CD4-positive, CD25-positive, alpha-beta regulatory T cell (primary cell): Measurements from ENCODE around the gene PARP6. TPM values are rescaled to one million over a fixed set of nuclear protein-coding genes. Genes with fewer than 3 reads are reported as not detected.

Experiments
- ATAC-seq, 2 donors: fragments of 150-1000 bp; cut with Tn5 transposase; one replicate each; pipeline ENCODE4 v1.10.0; 2021; ENCODE audit warnings: low read depth in 2 of 2, moderate number of reproducible peaks in 2 of 2, moderate library complexity in 1 of 2
- DNase-seq, 3 donors: peaks; one replicate each; pipeline versions ENCODE4 v3.0.0 to v3.0.0-alpha.2; 2012 to 2022; ENCODE audit warnings: mixed read lengths in 1 of 3
- H3K27ac ChIP-seq: one replicate; pipeline ENCODE4 v1.7.0; 2013; ENCODE audit warnings: mild to moderate bottlenecking, low read length; ENCODE audit not compliant: insufficient read depth, poor library complexity, severe bottlenecking
- H3K27me3 ChIP-seq: one replicate; pipeline ENCODE4 v1.7.0; 2013; ENCODE audit warnings: low read length; ENCODE audit not compliant: control insufficient read depth, insufficient read depth
- H3K36me3 ChIP-seq: one replicate; pipeline ENCODE4 v1.7.0; 2013; ENCODE audit warnings: mild to moderate bottlenecking, low read length, moderate library complexity; ENCODE audit not compliant: control insufficient read depth, insufficient read depth
- H3K4me1 ChIP-seq: 2 replicates; pipeline ENCODE4 v1.7.0; 2013; ENCODE audit warnings: mild to moderate bottlenecking, low read length; ENCODE audit not compliant: insufficient read depth, control insufficient read depth, poor library complexity, severe bottlenecking
- H3K4me3 ChIP-seq: one replicate; pipeline ENCODE4 v1.7.0; 2013; ENCODE audit warnings: low read depth, mild to moderate bottlenecking, low read length, moderate library complexity
- H3K9me3 ChIP-seq, 2 experiments: 1 replicate in 1 of 2; 2 replicates in 1 of 2; pipeline ENCODE4 v1.7.0; 2013; ENCODE audit warnings: low read length in 2 of 2, mild to moderate bottlenecking in 1 of 2, moderate library complexity in 1 of 2; ENCODE audit not compliant: control insufficient read depth in 2 of 2
- H3K27ac Mint-ChIP-seq, 3 donors: one replicate each; pipeline ENCODE4 v1.8.0; 2020 to 2022; ENCODE audit warnings: mild to moderate bottlenecking in 3 of 3, mixed read lengths in 3 of 3, moderate library complexity in 2 of 3
- H3K27me3 Mint-ChIP-seq: one replicate; pipeline ENCODE4 v1.8.0; 2022; ENCODE audit warnings: mild to moderate bottlenecking, mixed read lengths
- H3K36me3 Mint-ChIP-seq: one replicate; pipeline ENCODE4 v1.8.0; 2020; ENCODE audit warnings: mixed read lengths
- H3K4me1 Mint-ChIP-seq, 4 donors: one replicate each; pipeline ENCODE4 v1.8.0; 2020 to 2022; ENCODE audit warnings: mixed read lengths in 4 of 4, mild to moderate bottlenecking in 1 of 4
- H3K4me3 Mint-ChIP-seq, 4 donors: one replicate each; pipeline ENCODE4 v1.8.0; 2020 to 2022; ENCODE audit warnings: mild to moderate bottlenecking in 4 of 4, mixed read lengths in 4 of 4, moderate library complexity in 3 of 4
- H3K9me3 Mint-ChIP-seq, 7 donors: one replicate each; pipeline ENCODE4 v1.8.0; 2020 to 2022; ENCODE audit warnings: mixed read lengths in 7 of 7, mild to moderate bottlenecking in 3 of 7, moderate library complexity in 2 of 7
- polyA plus RNA-seq, 4 donors: library from polyadenylated mRNA; unstranded; fragments of 300-500 nt; fragmentation: Illumina TruSeq; gene quantifications; one replicate each; pipeline ENCODE4 v1.2.3, GENCODE V29; 2021
- total RNA-seq: library from RNA; stranded (reverse); gene quantifications from one replicate; pipeline ENCODE4 v1.2.3, GENCODE V29; 2022

Gene PARP6, protein sequence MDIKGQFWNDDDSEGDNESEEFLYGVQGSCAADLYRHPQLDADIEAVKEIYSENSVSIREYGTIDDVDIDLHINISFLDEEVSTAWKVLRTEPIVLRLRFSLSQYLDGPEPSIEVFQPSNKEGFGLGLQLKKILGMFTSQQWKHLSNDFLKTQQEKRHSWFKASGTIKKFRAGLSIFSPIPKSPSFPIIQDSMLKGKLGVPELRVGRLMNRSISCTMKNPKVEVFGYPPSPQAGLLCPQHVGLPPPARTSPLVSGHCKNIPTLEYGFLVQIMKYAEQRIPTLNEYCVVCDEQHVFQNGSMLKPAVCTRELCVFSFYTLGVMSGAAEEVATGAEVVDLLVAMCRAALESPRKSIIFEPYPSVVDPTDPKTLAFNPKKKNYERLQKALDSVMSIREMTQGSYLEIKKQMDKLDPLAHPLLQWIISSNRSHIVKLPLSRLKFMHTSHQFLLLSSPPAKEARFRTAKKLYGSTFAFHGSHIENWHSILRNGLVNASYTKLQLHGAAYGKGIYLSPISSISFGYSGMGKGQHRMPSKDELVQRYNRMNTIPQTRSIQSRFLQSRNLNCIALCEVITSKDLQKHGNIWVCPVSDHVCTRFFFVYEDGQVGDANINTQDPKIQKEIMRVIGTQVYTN
- total RNA-seq (101 TPM), polyA plus RNA-seq (10 to 100 TPM; 14.5 to 19.2 (median 16.0) TPM)

DNA sequence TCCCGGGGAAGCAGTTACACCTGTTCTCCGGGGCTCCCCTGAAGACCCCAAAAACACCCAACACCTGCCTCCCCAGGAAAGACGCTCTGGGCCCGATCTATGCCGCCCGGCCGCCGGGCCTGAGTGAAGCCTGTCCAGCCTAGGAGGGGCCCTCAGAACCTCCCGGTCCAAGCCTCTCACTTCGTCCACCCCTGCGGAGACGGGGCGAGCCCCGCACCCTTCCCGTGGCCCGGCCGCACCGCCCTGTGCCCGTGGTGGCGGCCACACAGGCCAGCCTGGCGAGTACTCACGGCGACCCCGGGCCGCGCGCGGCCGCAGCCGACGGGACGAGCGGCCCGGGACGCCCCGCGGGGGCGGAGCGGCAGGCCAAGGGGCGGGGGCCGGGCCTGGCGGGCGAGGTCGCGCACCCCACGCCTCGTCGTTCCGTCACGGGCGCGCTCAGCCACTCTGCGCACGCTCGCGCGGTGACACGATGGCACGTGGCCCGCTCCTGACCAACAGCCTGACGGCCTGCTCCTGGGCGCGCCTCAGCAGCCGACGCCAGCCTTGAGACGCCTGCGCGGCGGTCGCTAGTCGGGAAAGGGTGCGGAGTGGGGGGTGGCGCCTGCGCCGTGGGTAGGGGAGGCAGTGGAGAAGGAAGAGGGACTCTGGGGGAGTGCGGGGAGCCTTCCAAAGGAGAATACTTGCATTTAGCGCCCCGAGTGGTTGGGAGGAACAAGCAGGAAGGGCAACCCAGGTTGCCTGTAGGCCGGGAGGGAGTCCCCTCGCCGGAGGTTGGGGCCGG lies at the start of gene PARP6:
Gene PARP6, minus strand, starts transcription at position 342 of the 784 bp plus-strand sequence. CDS start 5,077 bp downstream, outside the sequence.
- Mint-ChIP-seq H3K9me3 (no peaks in the 10 kb centered on the region), H3K27ac (peak within 1 kb of the TSS; percentile 90 to 96 (median 96)), H3K36me3 (no peaks in the 10 kb centered on the region), H3K4me3 (peak within 1 kb of the TSS; percentile 87 to 96 (median 90)), H3K27me3 (no peaks in the 10 kb centered on the region), H3K4me1 (peaks cover 6 to 46% (median 29%) of the 10 kb centered on the region in 4 donors)
- H3K4me3 ChIP-seq, result peak within 1 kb of the TSS; percentile 78
- H3K27ac ChIP-seq, result peak within 1 kb of the TSS; percentile 85
- no peaks in the 10 kb centered on the region for H3K9me3 ChIP-seq
- no peaks in the 10 kb centered on the region for H3K27me3 ChIP-seq
- ATAC-seq, result peak; percentile 95 to 96
- DNase-seq, result peak; percentile 97 to 98 (median 98)
- peaks cover 20% of the 10 kb centered on the region for H3K4me1 ChIP-seq
- peaks cover 9% of the 10 kb centered on the region for H3K36me3 ChIP-seq

DNA sequence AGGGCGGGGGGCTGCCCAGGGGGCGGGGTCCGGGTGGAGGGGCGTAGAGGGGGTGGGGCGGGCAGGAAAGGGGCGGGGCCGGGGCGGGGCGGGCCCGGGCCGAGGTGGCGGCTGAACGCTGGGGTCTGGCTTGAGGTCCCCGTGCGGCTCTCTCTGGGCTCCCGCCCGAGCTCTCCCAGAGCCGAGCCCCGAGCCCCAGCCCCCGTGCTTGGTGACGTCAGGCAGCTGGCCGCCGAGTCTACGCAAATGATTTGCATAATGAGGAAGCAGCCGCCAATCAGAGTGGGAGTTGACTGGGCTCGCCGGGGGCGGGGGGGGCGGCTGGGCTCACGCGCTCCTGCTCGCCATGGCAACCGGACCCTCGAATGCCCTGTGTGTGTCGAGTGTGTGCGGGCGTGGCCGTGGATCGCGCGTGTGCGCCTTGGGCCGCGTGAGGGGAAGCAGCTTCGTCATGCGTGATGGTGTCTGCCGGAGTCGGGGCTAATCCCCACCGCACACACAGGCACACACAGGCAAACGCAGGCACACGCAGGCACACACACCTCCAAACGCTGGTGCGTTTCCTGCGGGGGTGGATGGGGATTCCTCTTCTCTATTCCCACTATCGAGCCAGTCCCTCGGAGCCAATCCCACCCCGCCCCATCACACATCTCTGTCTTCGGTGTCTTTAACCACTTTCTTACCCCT lies 47.8 kb upstream of the PARP6 start, which contains the start of gene CELF6:
Gene CELF6, minus strand, starts transcription at position 173 of the 687 bp plus-strand sequence. CDS start 283 bp downstream, outside the sequence.
- Mint-ChIP-seq H3K4me3 (peak within 1 kb of the TSS; percentile 79 to 90 (median 85)), H3K4me1 (peaks cover 0 to 26% (median 18%) of the 10 kb centered on the region in 4 donors), H3K27me3 (peaks cover 14% of the 10 kb centered on the region), H3K9me3 (peaks cover 0 to 9% (median 5%) of the 10 kb centered on the region in 7 donors), H3K27ac (peak within 1 kb of the TSS; percentile 87 to 92 (median 88)), H3K36me3 (peaks cover 6% of the 10 kb centered on the region)
- H3K27ac ChIP-seq, result no peak within 1 kb of the TSS
- peak within 1 kb of the TSS; percentile 58 for H3K4me3 ChIP-seq
- no peaks in the 10 kb centered on the region for H3K36me3 ChIP-seq
- H3K27me3 ChIP-seq, result no peaks in the 10 kb centered on the region
- peak; percentile 65 to 74 for ATAC-seq
- peaks cover 9% of the 10 kb centered on the region for H3K4me1 ChIP-seq
- H3K9me3 ChIP-seq, result peaks cover 0 to 8% of the 10 kb centered on the region in 2 experiments
- peak; percentile 71 to 81 (median 73) for DNase-seq

DNA sequence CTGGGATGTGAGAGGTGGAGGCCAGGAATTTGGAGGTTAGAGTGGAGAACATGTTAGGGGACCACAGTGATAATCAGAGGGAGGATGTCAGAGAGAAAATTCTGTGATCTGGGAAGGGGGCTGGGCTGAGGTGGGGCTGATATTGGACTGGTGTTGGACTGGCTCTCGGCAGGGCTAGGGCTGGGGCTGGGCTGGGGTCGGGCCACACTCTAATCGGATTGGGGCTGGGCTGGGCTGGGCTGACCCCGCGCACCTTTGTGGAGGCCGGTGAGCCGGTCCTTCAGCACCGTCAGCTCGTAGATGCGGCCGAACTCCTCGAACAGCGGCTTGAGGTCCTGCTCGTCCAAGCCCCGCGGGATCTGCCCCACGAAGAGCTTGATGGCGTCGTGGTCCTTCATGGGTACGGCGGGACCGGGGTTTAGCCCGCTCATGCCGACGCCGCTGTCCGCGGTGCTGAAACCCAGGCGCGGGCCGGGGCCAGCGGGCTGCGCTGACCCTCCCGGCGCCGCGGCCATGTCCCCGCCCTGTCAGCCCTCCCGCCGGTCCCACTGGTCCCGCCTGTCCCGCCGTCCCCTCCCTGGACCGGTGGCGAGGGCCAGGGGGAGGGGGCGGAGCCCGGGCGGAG lies 47.1 kb upstream of the PARP6 start:
- Mint-ChIP-seq H3K4me1 (peaks cover 0 to 26% (median 18%) of the 10 kb centered on the region in 4 donors), H3K36me3 (peaks cover 3% of the 10 kb centered on the region), H3K27ac (peak overlapping the region in 1 of 3 donors; percentile 87), H3K9me3 (peaks cover 0 to 8% (median 5%) of the 10 kb centered on the region in 7 donors), H3K27me3 (peaks cover 14% of the 10 kb centered on the region), H3K4me3 (peak overlapping the region; percentile 65 to 87 (median 75))
- peak; percentile 25 to 37 for ATAC-seq
- Histone ChIP-seq H3K4me1 (peaks cover 9% of the 10 kb centered on the region), H3K36me3 (no peaks in the 10 kb centered on the region), H3K4me3 (no peak overlapping the region), H3K27ac (no peak overlapping the region), H3K9me3 (peaks cover 0 to 8% of the 10 kb centered on the region in 2 experiments), H3K27me3 (no peaks in the 10 kb centered on the region)
- peak; percentile 14 to 46 (median 43) for DNase-seq

DNA sequence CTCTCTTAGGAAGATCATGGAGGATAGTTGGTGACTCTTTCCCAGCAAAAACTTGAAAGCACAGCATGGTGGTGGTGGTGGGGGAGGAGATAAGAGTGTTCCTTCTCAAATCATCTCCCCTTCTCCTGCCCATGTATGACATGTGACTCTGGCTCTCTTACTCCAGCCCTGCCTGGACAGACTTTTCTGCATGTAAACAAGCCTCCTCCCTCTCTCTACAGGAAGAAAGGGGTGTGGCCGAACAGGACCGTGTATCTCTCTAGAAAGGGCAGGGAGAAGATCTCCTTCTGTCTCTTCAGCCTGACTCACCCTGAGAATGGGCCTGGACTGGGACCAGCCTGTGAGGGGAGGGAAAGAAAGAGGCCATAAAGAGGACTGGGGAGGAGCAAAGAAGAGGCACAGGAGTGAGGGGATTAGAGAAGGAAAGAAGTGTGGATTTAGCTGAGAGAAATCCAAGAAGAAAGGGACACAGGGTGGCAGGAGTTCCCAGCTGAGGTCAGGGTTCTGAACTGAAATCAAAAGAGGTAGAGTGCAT lies 46.1 kb upstream of the PARP6 start:
- H3K27ac Mint-ChIP-seq, result peak overlapping the region in 1 of 3 donors; percentile 4
- H3K4me1 Mint-ChIP-seq, result peaks cover 0 to 25% (median 17%) of the 10 kb centered on the region in 4 donors
- ATAC-seq (no peak), DNase-seq (peak in 1 of 3 donors; percentile 14)
- no peaks in the 10 kb centered on the region for H3K27me3 ChIP-seq
- no peak overlapping the region for H3K4me3 ChIP-seq
- H3K36me3 Mint-ChIP-seq, result no peaks in the 10 kb centered on the region
- H3K27ac ChIP-seq, result no peak overlapping the region
- H3K4me1 ChIP-seq, result peaks cover 9% of the 10 kb centered on the region
- peaks cover 14% of the 10 kb centered on the region for H3K27me3 Mint-ChIP-seq
- H3K4me3 Mint-ChIP-seq, result peak overlapping the region in 3 of 4 donors; percentile 71 to 87 (median 79)
- H3K9me3 Mint-ChIP-seq, result peaks cover 0 to 5% (median 0%) of the 10 kb centered on the region in 7 donors
- H3K36me3 ChIP-seq, result no peaks in the 10 kb centered on the region
- H3K9me3 ChIP-seq, result peaks cover 0 to 2% of the 10 kb centered on the region in 2 experiments

DNA sequence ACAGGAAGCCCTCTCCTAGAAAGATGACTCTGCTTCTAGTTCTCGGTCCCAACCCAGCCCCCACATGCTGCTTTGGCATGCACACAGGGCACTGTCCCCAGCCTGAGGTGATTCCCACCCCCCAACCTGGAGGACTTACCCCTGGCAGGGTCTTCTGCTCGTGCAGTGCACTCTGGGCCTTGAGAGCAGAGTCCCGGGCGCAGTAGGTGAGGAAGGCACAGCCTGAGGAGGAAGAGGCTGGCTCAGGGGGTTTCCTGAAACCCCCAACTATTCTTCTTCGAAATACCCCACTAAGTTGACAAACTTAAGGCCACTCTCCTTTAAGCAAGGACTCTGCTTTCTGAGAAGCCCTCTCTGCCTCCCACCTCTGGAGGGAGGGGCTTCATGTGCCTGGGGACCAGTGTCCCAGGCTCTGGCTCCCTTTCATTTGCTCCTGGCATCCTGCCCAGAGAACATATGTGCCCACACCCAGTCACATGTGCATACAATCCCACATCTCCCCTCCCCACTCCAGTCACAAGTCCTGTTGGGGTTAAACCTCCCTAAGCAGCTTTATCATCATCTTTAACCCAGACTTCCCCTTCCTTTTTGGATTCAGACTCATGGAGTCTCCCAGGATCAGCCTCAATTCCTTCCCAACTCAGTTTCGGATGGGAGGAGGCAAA lies 43.5 kb upstream of the PARP6 start:
- H3K27ac Mint-ChIP-seq, result no peak overlapping the region
- H3K4me3 ChIP-seq, result no peak overlapping the region
- DNase-seq (no peak), ATAC-seq (no peak)
- peaks cover 0 to 5% (median 0%) of the 10 kb centered on the region in 7 donors for H3K9me3 Mint-ChIP-seq
- H3K9me3 ChIP-seq, result no peaks in the 10 kb centered on the region
- no peaks in the 10 kb centered on the region for H3K36me3 ChIP-seq
- no peak overlapping the region for H3K27ac ChIP-seq
- H3K27me3 Mint-ChIP-seq, result peaks cover 13% of the 10 kb centered on the region
- no peaks in the 10 kb centered on the region for H3K36me3 Mint-ChIP-seq
- H3K27me3 ChIP-seq, result no peaks in the 10 kb centered on the region
- H3K4me1 ChIP-seq, result peaks cover 8% of the 10 kb centered on the region
- peaks cover 0 to 18% (median 15%) of the 10 kb centered on the region in 4 donors for H3K4me1 Mint-ChIP-seq
- H3K4me3 Mint-ChIP-seq, result no peak overlapping the region

DNA sequence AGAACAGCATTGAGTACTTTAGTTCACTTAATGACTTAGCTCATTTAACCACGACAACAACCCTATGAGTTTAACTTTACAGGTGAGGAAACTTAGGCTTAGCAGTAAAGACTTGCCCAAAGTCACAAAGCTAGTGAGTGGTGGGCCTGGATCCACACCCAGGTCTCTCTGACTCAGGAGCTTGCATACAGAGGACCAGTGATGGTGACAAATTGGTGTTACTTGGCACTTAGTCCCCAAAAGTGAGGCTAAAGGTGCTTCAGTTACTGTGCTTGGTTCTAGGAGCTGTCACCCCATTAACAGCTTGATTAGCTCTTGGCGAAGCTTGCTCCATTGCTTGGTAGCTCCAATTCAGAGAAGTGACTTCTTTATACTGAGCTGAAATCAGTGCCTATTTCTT lies 41.5 kb upstream of the PARP6 start:
- no peak for DNase-seq
- H3K4me3 Mint-ChIP-seq, result no peak overlapping the region
- no peaks in the 10 kb centered on the region for H3K36me3 ChIP-seq
- peaks cover 3% of the 10 kb centered on the region for H3K36me3 Mint-ChIP-seq
- H3K4me1 ChIP-seq, result no peaks in the 10 kb centered on the region
- no peak overlapping the region for H3K27ac ChIP-seq
- H3K9me3 ChIP-seq, result no peaks in the 10 kb centered on the region
- H3K4me3 ChIP-seq, result no peak overlapping the region
- peaks cover 0 to 6% (median 4%) of the 10 kb centered on the region in 4 donors for H3K4me1 Mint-ChIP-seq
- peaks cover 3% of the 10 kb centered on the region for H3K27me3 Mint-ChIP-seq
- no peak for ATAC-seq
- no peaks in the 10 kb centered on the region for H3K27me3 ChIP-seq
- peaks cover 0 to 2% (median 0%) of the 10 kb centered on the region in 7 donors for H3K9me3 Mint-ChIP-seq
- H3K27ac Mint-ChIP-seq, result no peak overlapping the region
